Esophagus squamous epithelium (tissue), 4 donors: ENCODE results near the gene ASTN1.

Experiments
- POLR2A ChIP-seq, 4 donors: fragments of 450-650 bp; IDR thresholded peaks; one replicate each; pipeline ENCODE4 v1.6.1; 2017; ENCODE audit warnings: antibody characterized with exemption in 4 of 4, mild to moderate bottlenecking in 4 of 4, moderate library complexity in 3 of 4
- TF ChIP-seq, protein P1 (sequence below), 6 experiments: fragments of 450-650 bp in 4 of 6; fragments of 200-600 bp in 2 of 6; sonication (generic) in 2 of 6; IDR thresholded peaks; one replicate each; pipeline ENCODE4 v1.5.1; 2016 to 2019; ENCODE audit warnings: antibody characterized with exemption in 6 of 6, mild to moderate bottlenecking in 4 of 6, moderate library complexity in 4 of 6

DNA sequence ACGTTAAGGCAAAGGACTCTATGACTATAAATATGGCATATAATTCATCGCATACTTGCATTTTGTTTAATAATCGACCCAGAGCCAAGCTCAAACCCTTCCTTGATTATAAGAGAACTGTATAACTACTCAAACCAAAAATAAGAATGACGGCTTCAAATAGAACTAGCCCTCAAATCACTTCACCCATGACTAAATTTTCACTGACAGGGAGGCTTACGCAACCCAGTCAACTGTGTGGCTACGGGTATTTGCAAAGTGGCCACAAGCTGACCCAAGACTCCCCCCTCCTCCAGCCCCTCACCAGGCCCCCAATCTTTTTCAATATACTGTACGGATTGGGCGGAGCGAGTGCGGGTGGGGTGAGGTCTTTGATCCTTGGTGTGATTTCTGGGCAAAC lies 268.3 kb downstream of the ASTN1 start:
- TF ChIP-seq, protein P1, sequence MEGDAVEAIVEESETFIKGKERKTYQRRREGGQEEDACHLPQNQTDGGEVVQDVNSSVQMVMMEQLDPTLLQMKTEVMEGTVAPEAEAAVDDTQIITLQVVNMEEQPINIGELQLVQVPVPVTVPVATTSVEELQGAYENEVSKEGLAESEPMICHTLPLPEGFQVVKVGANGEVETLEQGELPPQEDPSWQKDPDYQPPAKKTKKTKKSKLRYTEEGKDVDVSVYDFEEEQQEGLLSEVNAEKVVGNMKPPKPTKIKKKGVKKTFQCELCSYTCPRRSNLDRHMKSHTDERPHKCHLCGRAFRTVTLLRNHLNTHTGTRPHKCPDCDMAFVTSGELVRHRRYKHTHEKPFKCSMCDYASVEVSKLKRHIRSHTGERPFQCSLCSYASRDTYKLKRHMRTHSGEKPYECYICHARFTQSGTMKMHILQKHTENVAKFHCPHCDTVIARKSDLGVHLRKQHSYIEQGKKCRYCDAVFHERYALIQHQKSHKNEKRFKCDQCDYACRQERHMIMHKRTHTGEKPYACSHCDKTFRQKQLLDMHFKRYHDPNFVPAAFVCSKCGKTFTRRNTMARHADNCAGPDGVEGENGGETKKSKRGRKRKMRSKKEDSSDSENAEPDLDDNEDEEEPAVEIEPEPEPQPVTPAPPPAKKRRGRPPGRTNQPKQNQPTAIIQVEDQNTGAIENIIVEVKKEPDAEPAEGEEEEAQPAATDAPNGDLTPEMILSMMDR (IDR thresholded peaks at IDR 0.05), result no peak
- no peak for TF ChIP-seq POLR2A (IDR thresholded peaks at IDR 0.05)
